Right atrium auricular region (tissue), 2 donors: ENCODE results near the gene FRMD4A. TPM values are rescaled to one million over a fixed set of nuclear protein-coding genes. Genes with fewer than 3 reads are reported as not detected.

Experiments
- DNase-seq: peaks from one replicate; pipeline ENCODE4 v3.0.0-alpha.2; 2019; ENCODE audit warnings: low spot score
- H3K27ac ChIP-seq, 2 donors: fragments of 200-600 bp; sonication (generic); 1 replicate in 1 of 2; 2 replicates in 1 of 2; pipeline ENCODE4 v1.5.1; 2016 to 2019
- H3K27me3 ChIP-seq, 2 donors: fragments of 200-600 bp; sonication (generic); one replicate each; pipeline versions ENCODE4 v1.5.1 to v1.6.0; 2017 to 2019
- H3K36me3 ChIP-seq: fragments of 200-600 bp; sonication (generic); one replicate; pipeline ENCODE4 v1.5.1; 2016
- H3K4me1 ChIP-seq, 2 donors: fragments of 200-600 bp; sonication (generic); one replicate each; pipeline versions ENCODE4 v1.5.1 to v1.6.0; 2017 to 2019
- H3K4me3 ChIP-seq, 2 donors: fragments of 200-600 bp; sonication (generic); 1 replicate in 1 of 2; 2 replicates in 1 of 2; pipeline ENCODE4 v1.5.1; 2017 to 2019; ENCODE audit warnings: mild to moderate bottlenecking in 1 of 2, moderate library complexity in 1 of 2
- H3K9me3 ChIP-seq, 2 donors: fragments of 200-600 bp; sonication (generic); one replicate each; pipeline ENCODE4 v1.5.1; 2019
- total RNA-seq, 2 donors: library from RNA; depleted of rRNA; stranded (reverse); fragments of >200 nt; gene quantifications; one replicate each; pipeline ENCODE4 v1.1.0, GENCODE V29; 2016
- TF ChIP-seq, protein P1 (sequence below), 2 donors: fragments of 200-600 bp; sonication (generic); IDR thresholded peaks; one replicate each; pipeline ENCODE4 v1.5.1; 2019; ENCODE audit warnings: antibody characterized with exemption in 2 of 2

The FRMD4A gene
- total RNA-seq, 2 donors from 2014 or later, result 15.9 to 22.9 TPM

DNA sequence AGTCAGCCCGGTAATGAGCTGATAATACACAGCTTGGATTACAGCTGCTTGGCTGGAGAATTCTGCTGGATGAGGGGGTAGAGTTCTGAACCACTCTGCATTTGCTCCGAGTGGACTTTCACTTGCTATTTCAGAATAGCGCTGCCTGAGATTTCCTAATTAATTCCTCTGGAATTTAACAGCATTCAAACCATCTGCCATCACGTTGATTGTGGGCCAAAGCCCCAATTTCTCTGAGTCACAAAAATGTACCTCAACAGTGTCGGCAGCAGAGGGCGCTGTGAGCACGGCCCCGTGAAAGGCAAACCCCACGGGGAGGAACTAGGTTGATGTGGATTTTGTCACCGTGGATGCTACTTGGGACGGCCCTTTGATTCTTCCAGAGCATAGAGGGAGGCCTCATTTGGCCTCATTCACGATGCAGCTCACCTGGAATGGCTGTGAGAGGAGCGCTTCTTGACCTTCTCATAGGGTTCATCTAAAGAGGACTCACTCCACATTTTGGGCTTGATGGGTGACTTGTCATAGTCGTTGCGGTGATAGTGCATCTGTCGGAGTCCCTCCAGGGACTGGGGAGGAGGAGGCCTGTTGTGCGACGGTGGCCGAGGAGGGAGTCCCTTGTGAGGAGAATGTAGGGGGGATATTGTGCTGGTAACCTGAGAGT, 670.7 kb downstream of the FRMD4A start:
- no peak overlapping the region for H3K4me3 ChIP-seq
- peak overlapping the region; percentile 43 to 59 for H3K27ac ChIP-seq
- no peaks in the 10 kb centered on the region for H3K27me3 ChIP-seq
- H3K9me3 ChIP-seq, result no peaks in the 10 kb centered on the region
- DNase-seq, result peak; percentile 84
- H3K36me3 ChIP-seq, result peaks cover 55% of the 10 kb centered on the region
- peaks cover 0 to 16% of the 10 kb centered on the region in 2 donors for H3K4me1 ChIP-seq
- TF ChIP-seq, protein P1, sequence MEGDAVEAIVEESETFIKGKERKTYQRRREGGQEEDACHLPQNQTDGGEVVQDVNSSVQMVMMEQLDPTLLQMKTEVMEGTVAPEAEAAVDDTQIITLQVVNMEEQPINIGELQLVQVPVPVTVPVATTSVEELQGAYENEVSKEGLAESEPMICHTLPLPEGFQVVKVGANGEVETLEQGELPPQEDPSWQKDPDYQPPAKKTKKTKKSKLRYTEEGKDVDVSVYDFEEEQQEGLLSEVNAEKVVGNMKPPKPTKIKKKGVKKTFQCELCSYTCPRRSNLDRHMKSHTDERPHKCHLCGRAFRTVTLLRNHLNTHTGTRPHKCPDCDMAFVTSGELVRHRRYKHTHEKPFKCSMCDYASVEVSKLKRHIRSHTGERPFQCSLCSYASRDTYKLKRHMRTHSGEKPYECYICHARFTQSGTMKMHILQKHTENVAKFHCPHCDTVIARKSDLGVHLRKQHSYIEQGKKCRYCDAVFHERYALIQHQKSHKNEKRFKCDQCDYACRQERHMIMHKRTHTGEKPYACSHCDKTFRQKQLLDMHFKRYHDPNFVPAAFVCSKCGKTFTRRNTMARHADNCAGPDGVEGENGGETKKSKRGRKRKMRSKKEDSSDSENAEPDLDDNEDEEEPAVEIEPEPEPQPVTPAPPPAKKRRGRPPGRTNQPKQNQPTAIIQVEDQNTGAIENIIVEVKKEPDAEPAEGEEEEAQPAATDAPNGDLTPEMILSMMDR (IDR thresholded peaks at IDR 0.05), result peak; percentile 88 to 92

DNA sequence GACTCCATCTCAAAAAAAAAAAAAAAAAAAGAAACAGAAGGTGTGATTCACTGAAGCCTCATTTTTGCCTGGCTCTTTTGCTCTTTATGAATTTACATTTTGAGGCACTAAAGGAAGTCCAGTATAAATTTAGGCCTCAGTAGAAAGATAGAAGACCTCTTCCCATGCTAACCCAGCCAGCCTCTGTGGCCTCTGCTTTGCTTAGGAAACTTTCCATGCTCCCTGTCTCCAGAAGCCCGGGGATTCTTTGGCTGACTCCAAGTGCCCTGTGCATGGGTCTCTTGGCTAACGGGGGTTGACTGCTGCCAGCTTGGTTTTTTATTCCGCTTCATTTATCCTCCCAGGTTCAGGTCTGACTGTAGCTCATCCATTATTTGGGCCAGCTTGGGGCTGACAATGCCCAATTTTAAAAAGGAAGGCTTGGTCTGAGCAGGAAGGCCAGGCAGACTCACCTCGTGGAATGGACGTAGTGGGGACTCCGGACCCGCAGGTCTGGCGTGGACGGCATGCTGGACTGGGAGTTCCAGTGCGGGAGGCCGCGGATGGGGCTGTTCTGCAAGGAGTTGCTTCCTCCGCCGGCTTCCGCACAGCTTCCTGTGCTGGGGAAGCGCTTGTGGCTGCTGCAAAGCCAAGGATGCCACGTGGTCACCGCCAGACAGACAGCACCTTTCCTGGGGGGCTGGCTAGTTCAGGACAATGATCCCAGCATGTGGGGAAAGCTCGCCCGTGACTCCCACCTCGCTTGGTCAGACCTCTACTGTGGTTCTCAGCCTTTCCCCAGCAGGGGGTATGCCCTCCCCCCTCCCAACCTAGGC, 671.6 kb downstream of the FRMD4A start:
- H3K4me1 ChIP-seq, result peaks cover 0 to 16% of the 10 kb centered on the region in 2 donors
- no peak overlapping the region for H3K4me3 ChIP-seq
- H3K27me3 ChIP-seq, result no peaks in the 10 kb centered on the region
- TF ChIP-seq, protein P1 (IDR thresholded peaks at IDR 0.05), result no peak
- DNase-seq, result peak; percentile 64
- no peaks in the 10 kb centered on the region for H3K9me3 ChIP-seq
- peak overlapping the region; percentile 43 to 59 for H3K27ac ChIP-seq
- peaks cover 59% of the 10 kb centered on the region for H3K36me3 ChIP-seq

DNA sequence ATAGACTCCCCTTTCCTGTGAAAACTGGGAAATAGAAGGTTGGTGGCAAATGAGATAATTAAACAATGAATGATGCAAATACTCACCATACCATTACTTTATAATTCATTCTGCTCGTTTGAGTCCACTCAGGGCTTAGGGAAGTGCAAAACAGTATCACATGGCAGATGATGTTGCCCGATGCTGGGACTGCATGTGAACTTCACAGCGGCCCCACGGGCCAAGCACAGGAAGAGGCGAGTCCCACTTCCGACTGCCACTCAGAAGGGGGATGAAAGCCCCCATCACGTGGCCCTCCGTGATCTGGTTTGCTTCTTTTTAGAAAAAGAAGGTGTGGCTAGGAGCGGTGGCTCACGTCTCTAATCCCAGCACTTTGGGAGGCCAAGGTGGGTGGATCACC, 672.5 kb downstream of the FRMD4A start:
- Histone ChIP-seq H3K27me3 (no peaks in the 10 kb centered on the region), H3K9me3 (no peaks in the 10 kb centered on the region), H3K36me3 (peaks cover 61% of the 10 kb centered on the region), H3K4me3 (no peak overlapping the region), H3K4me1 (peaks cover 0 to 16% of the 10 kb centered on the region in 2 donors), H3K27ac (no peak overlapping the region)
- DNase-seq, result no peak
- TF ChIP-seq, protein P1 (IDR thresholded peaks at IDR 0.05), result no peak

DNA sequence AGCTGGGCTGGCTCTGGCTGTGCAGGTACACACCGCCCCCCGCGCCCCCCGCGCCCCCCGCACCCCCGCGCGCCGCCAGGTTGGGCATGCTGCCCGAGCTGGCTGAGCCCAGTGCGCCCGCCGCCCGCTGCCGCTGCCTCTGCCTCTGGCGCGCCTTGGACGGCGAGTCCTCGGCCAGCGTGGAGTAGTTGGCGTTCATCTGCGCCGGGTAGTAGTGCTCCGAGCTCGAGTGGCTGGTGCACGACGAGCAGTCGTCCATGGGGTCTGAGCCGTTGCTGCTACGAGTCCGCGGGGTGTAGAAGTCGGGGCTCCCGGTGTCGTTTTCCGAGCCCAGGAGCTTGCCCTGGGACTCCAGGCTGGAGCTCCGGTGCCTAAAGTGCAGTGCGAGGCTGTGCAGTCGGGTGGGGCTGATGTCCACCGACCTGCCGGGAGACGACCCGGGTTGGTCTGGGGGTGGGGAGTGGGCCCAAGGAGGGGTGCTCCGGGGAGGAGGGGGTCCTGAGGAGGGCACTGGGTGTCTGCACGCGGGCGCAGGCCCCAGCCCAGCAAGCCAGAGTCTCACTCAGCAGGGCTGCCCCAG, 673.5 kb downstream of the FRMD4A start:
- no peak for DNase-seq
- Histone ChIP-seq H3K36me3 (peaks cover 59% of the 10 kb centered on the region), H3K4me1 (peaks cover 0 to 16% of the 10 kb centered on the region in 2 donors), H3K9me3 (no peaks in the 10 kb centered on the region), H3K27ac (no peak overlapping the region), H3K27me3 (no peaks in the 10 kb centered on the region), H3K4me3 (no peak overlapping the region)
- TF ChIP-seq, protein P1 (IDR thresholded peaks at IDR 0.05), result no peak

DNA sequence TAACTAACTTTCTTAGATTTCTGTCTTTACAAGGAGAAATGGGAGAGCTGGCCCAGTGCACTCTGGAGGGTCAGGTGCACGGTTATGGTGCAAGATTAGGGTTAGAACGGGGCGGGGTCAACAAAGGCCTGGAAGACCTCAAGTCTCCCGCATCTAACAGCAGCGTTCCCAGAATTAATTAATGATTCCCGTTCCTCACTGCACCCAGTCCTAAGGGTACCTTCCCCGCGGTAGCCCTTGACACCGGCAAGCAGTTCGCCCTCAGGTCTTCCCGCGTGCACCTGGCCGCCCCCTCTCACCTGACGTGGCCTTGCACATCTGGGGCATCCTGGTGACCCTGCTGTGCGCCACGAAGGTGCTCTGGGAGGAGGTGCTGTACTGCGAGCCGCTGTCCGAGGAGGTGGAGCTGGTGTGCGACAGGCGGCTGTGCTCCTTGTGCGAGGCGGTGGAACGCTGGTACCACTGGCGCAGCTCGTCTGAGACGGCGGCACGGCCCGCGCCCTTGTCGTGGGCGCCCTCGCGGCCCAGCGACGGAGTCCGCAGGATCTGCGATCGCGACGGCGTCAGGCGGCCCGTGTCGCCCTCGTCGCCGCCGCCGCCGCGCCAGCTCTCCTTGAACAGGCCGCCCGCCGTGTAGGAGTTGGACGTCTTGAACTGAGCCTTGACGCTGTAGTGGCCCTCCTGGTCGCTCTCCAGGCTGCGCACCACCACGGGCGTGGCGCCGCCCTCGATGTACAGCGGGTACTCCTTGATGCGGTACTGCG, 674.2 kb downstream of the FRMD4A start:
- TF ChIP-seq, protein P1 (IDR thresholded peaks at IDR 0.05), result no peak
- H3K27me3 ChIP-seq, result no peaks in the 10 kb centered on the region
- no peak overlapping the region for H3K27ac ChIP-seq
- peaks cover 0 to 16% of the 10 kb centered on the region in 2 donors for H3K4me1 ChIP-seq
- peaks cover 61% of the 10 kb centered on the region for H3K36me3 ChIP-seq
- no peak for DNase-seq
- no peaks in the 10 kb centered on the region for H3K9me3 ChIP-seq
- H3K4me3 ChIP-seq, result no peak overlapping the region
